CD14-positive monocyte (primary cell): ENCODE measurements around the gene ESF1. TPM values are rescaled to one million over a fixed set of nuclear protein-coding genes. Genes with fewer than 3 reads are reported as not detected.

Source experiments
- DNase-seq, 3 donors: peaks; one replicate each; pipeline ENCODE4 v3.0.0-alpha.2; 2011 to 2022
- H2AFZ ChIP-seq: 2 replicates; pipeline ENCODE4 v1.6.0; 2012; ENCODE audit warnings: mild to moderate bottlenecking, low read depth, low read length, inconsistent platforms; ENCODE audit not compliant: insufficient read depth, poor library complexity, severe bottlenecking
- H3K27ac ChIP-seq, 2 donors: 1 replicate in 1 of 2; 2 replicates in 1 of 2; pipeline ENCODE4 v1.5.1; 2012 to 2013; ENCODE audit warnings: low read length in 2 of 2, control low read depth in 1 of 2, inconsistent platforms in 1 of 2, low read depth in 1 of 2, mild to moderate bottlenecking in 1 of 2
- H3K27me3 ChIP-seq, 2 donors: one replicate each; pipeline versions ENCODE4 v1.6.0 to v1.6.1; 2011 to 2013; ENCODE audit warnings: low read length in 2 of 2; ENCODE audit not compliant: control insufficient read depth in 2 of 2, insufficient read depth in 2 of 2
- H3K36me3 ChIP-seq, 2 donors: replicated peaks in 1 of 2; 1 replicate in 1 of 2; 2 replicates in 1 of 2; pipeline versions ENCODE4 v1.5.1 to v1.6.1; 2012 to 2013; ENCODE audit warnings: low read length in 2 of 2, control low read depth in 1 of 2, inconsistent platforms in 1 of 2, mild to moderate bottlenecking in 1 of 2; ENCODE audit not compliant: insufficient read depth in 2 of 2, control insufficient read depth in 1 of 2
- H3K4me1 ChIP-seq, 2 donors: 1 replicate in 1 of 2; 2 replicates in 1 of 2; pipeline versions ENCODE4 v1.5.1 to v1.6.1; 2012 to 2013; ENCODE audit warnings: low read length in 2 of 2, control low read depth in 1 of 2, inconsistent platforms in 1 of 2, mild to moderate bottlenecking in 1 of 2, moderate library complexity in 1 of 2; ENCODE audit not compliant: insufficient read depth in 2 of 2, control insufficient read depth in 1 of 2
- H3K4me2 ChIP-seq: replicated peaks from 2 replicates; pipeline ENCODE3; 2012; ENCODE audit warnings: low read length, moderate library complexity, mild to moderate bottlenecking; ENCODE audit not compliant: poor library complexity, severe bottlenecking; ENCODE audit errors: extremely low read depth
- H3K4me3 ChIP-seq, 3 experiments: fragments of 200-600 bp in 1 of 3; sonication (generic) in 1 of 3; replicated peaks in 1 of 3; 1 replicate in 2 of 3; 2 replicates in 1 of 3; pipeline ENCODE4 v1.5.1; 2011 to 2013; ENCODE audit warnings: low read length in 3 of 3, mild to moderate bottlenecking in 3 of 3, control low read depth in 2 of 3, low read depth in 2 of 3, inconsistent platforms in 1 of 3, moderate library complexity in 1 of 3
- H3K79me2 ChIP-seq: 2 replicates; pipeline ENCODE4 v1.6.0; 2012; ENCODE audit warnings: mild to moderate bottlenecking, control low read depth, inconsistent platforms, low read length, moderate library complexity; ENCODE audit not compliant: insufficient read depth
- H3K9ac ChIP-seq: 2 replicates; pipeline ENCODE4 v1.6.0; 2017; ENCODE audit warnings: low read length, mild to moderate bottlenecking; ENCODE audit not compliant: insufficient read depth, poor library complexity, severe bottlenecking
- H3K9me3 ChIP-seq, 2 donors: replicated peaks in 1 of 2; 1 replicate in 1 of 2; 2 replicates in 1 of 2; pipeline versions ENCODE4 v1.5.1 to v1.6.1; 2012 to 2013; ENCODE audit warnings: low read length in 2 of 2, control low read depth in 1 of 2; ENCODE audit not compliant: control insufficient read depth in 1 of 2, insufficient read depth in 1 of 2
- H4K20me1 ChIP-seq: 2 replicates; pipeline ENCODE4 v1.6.0; 2012; ENCODE audit warnings: mild to moderate bottlenecking, low read length, control low read depth, moderate library complexity; ENCODE audit not compliant: insufficient read depth
- H3K27ac Mint-ChIP-seq, 7 donors: one replicate each; pipeline ENCODE4 v1.8.0; 2020; ENCODE audit warnings: mild to moderate bottlenecking in 7 of 7, mixed read lengths in 7 of 7, moderate library complexity in 6 of 7, inconsistent platforms in 2 of 7
- H3K27me3 Mint-ChIP-seq, 3 donors: one replicate each; pipeline ENCODE4 v1.8.0; 2021 to 2022; ENCODE audit warnings: low read depth in 3 of 3, mild to moderate bottlenecking in 3 of 3, mixed read lengths in 3 of 3, moderate library complexity in 3 of 3, inconsistent platforms in 1 of 3
- H3K36me3 Mint-ChIP-seq, 2 donors: one replicate each; pipeline ENCODE4 v1.8.0; 2020; ENCODE audit warnings: mixed read lengths in 2 of 2, inconsistent platforms in 1 of 2, mild to moderate bottlenecking in 1 of 2
- H3K4me1 Mint-ChIP-seq: one replicate; pipeline ENCODE4 v1.8.0; 2020; ENCODE audit warnings: mild to moderate bottlenecking, mixed read lengths
- H3K4me3 Mint-ChIP-seq, 2 donors: one replicate each; pipeline ENCODE4 v1.8.0; 2020; ENCODE audit warnings: mild to moderate bottlenecking in 2 of 2, mixed read lengths in 2 of 2, moderate library complexity in 1 of 2
- H3K9me3 Mint-ChIP-seq, 7 donors: one replicate each; pipeline ENCODE4 v1.8.0; 2020 to 2022; ENCODE audit warnings: mixed read lengths in 7 of 7, mild to moderate bottlenecking in 6 of 7, moderate library complexity in 6 of 7, inconsistent platforms in 2 of 7
- CTCF ChIP-seq: fragments of 200-600 bp; IDR thresholded peaks from one replicate; pipeline ENCODE4 v1.8.0; 2022; ENCODE audit warnings: antibody characterized with exemption, mild to moderate bottlenecking
- intact Hi-C, 2 donors: fragments of 100-400 bp; cut with micrococcal nuclease; formaldehyde crosslinking; loops; one replicate each; pipeline versions ENCODE4 v1.15.0 to v1.15.1; 2023
- polyA plus RNA-seq, 3 donors: library from polyadenylated mRNA; depleted of rRNA in 1 of 3; unstranded in 2 of 3; stranded (reverse) in 1 of 3; fragments of 300-500 nt in 2 of 3; fragments of >200 nt in 1 of 3; fragmentation: Illumina TruSeq in 2 of 3; gene quantifications; 1 replicate in 2 of 3; 2 replicates in 1 of 3; pipeline ENCODE4 v1.2.3, GENCODE V29; 2012 to 2021

The ESF1 gene
- polyA plus RNA-seq, 3 donors: 0.73 to 2.3 (median 1.7) TPM

DNA sequence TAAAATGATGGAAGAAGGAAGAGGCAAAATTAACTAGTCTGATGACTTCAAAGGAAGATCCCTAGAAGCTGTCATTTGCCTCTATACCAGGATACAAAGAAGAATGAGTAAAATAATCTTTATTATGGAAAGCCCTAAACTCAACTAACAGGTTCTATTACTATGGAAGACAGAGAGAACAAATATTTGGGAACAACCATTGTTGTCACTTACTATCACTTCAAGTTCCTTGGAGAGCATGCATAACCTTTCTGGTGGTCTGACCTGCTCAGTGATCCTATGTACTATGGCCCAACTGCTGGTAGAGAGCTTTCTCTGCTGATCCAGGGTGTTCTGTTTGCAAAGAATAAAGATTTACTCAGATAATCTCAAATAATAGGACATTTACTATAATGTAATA is 83.2 kb downstream of the ESF1 start:
- no peaks in the 10 kb centered on the region for H3K36me3 ChIP-seq
- H3K4me2 ChIP-seq: no peak overlapping the region
- Mint-ChIP-seq H3K27me3 (peaks cover 0 to 3% (median 0%) of the 10 kb centered on the region in 3 donors), H3K4me1 (no peaks in the 10 kb centered on the region), H3K4me3 (no peak overlapping the region), H3K27ac (no peak overlapping the region), H3K36me3 (no peaks in the 10 kb centered on the region), H3K9me3 (peaks cover 0 to 3% (median 0%) of the 10 kb centered on the region in 7 donors)
- H3K4me1 ChIP-seq: no peaks in the 10 kb centered on the region
- no peaks in the 10 kb centered on the region for H3K27me3 ChIP-seq
- H3K9ac ChIP-seq: no peak overlapping the region
- no peaks in the 10 kb centered on the region for H3K9me3 ChIP-seq
- intact Hi-C loops: no loop called here
- H4K20me1 ChIP-seq: no peaks in the 10 kb centered on the region
- H3K27ac ChIP-seq: no peak overlapping the region
- TF ChIP-seq CTCF: no peak
- H2AFZ ChIP-seq: no peak overlapping the region
- no peak for DNase-seq
- H3K79me2 ChIP-seq: no peaks in the 10 kb centered on the region
- H3K4me3 ChIP-seq: no peak overlapping the region

DNA sequence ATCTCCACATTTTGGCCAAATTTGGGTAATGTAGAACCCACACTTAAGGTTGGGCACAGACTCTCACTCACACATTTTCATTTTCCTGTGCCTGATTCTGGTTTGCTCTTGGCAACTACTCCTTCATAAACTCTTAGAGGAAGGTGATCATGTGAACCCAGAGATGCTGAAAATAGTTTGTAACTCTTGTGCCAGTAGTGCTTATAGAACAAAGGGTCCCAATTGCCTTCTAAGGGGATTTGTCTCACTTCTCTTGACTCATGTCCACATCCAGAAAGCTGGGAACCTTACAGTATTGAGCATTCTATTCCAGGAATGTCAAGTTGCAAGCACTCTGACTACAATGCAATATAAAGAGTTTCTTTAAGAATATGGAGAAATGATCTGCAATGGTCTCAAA is 84.0 kb downstream of the ESF1 start:
- Mint-ChIP-seq H3K27me3 (peaks cover 0 to 3% (median 0%) of the 10 kb centered on the region in 3 donors), H3K9me3 (peaks cover 0 to 3% (median 0%) of the 10 kb centered on the region in 7 donors), H3K36me3 (no peaks in the 10 kb centered on the region), H3K4me3 (no peak overlapping the region), H3K27ac (no peak overlapping the region), H3K4me1 (no peaks in the 10 kb centered on the region)
- no peak overlapping the region for H3K4me3 ChIP-seq
- no peaks in the 10 kb centered on the region for H3K79me2 ChIP-seq
- no peaks in the 10 kb centered on the region for H3K9me3 ChIP-seq
- no peaks in the 10 kb centered on the region for H3K36me3 ChIP-seq
- no peak for TF ChIP-seq CTCF
- no peaks in the 10 kb centered on the region for H3K27me3 ChIP-seq
- no peaks in the 10 kb centered on the region for H3K4me1 ChIP-seq
- H4K20me1 ChIP-seq: no peaks in the 10 kb centered on the region
- no peak for DNase-seq
- no peak overlapping the region for H3K27ac ChIP-seq
- no peak overlapping the region for H2AFZ ChIP-seq
- H3K9ac ChIP-seq: no peak overlapping the region
- H3K4me2 ChIP-seq: no peak overlapping the region
- intact Hi-C loops: no loop called here
